MV-4-11 (cell line): ENCODE measurements around the gene PFDN2.

Experiments used
- DNase-seq: peaks from one replicate; lab custom pipeline; 2025; lab: John Stamatoyannopoulos, UW

PFDN2 gene

GRCh38 chr1:161051219-161051618 lies 66.6 kb downstream of the PFDN2 start:
- no peak for DNase-seq
